ENCODE results near the gene TRAK1.
"Not testable (repeated sequence)": the region's sequence is repeated elsewhere in the genome, so short reads cannot be mapped to it uniquely, and the experiment has no call there.

TRAK1 gene, protein sequence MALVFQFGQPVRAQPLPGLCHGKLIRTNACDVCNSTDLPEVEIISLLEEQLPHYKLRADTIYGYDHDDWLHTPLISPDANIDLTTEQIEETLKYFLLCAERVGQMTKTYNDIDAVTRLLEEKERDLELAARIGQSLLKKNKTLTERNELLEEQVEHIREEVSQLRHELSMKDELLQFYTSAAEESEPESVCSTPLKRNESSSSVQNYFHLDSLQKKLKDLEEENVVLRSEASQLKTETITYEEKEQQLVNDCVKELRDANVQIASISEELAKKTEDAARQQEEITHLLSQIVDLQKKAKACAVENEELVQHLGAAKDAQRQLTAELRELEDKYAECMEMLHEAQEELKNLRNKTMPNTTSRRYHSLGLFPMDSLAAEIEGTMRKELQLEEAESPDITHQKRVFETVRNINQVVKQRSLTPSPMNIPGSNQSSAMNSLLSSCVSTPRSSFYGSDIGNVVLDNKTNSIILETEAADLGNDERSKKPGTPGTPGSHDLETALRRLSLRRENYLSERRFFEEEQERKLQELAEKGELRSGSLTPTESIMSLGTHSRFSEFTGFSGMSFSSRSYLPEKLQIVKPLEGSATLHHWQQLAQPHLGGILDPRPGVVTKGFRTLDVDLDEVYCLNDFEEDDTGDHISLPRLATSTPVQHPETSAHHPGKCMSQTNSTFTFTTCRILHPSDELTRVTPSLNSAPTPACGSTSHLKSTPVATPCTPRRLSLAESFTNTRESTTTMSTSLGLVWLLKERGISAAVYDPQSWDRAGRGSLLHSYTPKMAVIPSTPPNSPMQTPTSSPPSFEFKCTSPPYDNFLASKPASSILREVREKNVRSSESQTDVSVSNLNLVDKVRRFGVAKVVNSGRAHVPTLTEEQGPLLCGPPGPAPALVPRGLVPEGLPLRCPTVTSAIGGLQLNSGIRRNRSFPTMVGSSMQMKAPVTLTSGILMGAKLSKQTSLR

DNA sequence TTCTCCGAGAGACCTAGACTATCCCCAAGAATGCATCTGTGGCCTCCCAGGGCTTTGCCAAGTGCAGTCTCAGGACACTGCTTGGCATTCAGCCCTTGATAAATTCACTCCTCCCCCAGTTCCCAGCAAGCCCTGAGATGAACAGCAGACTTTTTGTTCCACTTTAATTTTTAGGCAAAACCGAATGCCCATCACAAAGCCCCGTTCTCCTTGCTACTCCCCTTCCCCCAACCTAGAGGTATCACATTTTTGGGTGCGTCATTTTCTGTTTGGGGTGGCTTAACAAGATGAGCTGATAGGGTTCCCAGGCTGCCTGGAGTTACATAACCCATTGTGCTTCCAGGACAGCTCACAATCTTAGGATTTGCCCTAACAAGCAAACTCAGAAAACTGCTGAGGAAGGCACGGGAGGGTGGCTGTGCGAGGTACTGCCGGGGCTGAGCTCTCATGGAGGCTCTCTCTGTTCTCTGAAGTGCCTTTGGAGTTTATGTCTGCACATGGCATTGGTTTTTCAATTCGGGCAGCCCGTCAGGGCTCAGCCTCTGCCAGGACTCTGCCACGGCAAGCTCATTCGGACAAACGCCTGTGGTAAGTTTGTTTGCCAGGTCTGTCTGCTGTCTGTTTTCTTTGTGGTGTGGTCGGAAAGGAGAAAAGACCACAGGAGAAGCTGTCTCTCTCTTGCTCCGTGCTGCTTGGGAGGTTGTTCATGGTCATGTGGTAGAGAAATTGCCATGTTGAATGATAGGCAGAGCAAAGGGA is at the start of gene TRAK1:
Gene TRAK1 (plus strand): TSS at position 385 of the 759 bp plus-strand sequence. CDS start 113 bp downstream, at position 498.
- DNase-seq (ENCODE audit: low read depth in 1 of 2, low spot score in 1 of 2): no peak

DNA sequence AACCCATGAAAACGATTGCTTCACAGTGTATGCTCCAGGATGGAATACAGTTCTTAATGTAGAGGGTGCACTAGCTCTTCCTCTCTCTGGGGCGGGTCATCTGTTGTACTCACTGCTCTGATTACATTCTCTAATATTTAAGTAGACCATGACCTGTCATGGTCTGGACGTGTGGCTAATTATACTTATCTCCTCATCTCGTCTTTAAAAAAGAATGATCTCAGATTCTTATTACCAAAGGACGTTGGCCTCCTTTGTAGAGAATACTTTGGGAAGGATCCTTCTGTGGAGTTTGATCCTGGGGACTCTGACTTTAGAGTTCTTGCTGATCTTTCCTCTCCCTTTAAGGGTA is 48.4 kb upstream of the TRAK1 start:
- DNase-seq (ENCODE audit: low read depth in 1 of 2, low spot score in 1 of 2): no peak

DNA sequence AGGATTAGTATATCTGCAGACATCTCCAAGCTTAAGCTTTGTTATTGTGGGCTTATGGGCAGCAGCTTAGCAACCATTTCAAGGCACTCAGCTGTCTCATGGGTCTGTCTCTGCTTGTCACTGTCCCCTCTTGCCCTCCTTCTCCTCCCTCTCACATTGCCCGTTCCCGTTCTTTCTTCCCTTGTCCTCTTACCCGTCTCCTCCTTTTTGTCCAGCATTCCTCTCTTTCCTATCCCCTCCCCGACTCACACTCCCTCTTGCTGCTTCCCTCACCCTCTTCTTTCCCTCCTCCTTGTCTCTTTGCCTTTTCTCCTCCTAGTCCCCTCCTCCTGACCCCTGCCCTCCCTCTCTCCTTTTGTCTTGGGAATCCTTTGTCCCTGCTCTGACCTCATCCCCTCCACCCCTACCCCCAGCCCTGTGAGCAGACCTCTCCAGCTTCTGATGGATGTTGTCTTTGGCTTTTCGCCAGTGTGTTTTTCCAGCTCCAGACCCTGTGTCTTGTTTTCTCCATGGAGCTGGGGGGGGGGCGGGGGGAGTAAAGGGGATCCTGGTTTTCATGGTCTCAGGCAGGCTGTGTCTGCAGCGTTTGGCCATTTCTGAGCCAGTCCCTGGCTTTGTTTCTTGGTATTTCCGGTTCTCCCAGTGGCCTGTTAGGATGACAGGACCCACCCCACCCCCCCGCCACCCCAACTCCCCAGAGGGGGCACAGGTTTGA is 47.9 kb upstream of the TRAK1 start:
- no peak for DNase-seq (ENCODE audit: low read depth in 1 of 2, low spot score in 1 of 2)

DNA sequence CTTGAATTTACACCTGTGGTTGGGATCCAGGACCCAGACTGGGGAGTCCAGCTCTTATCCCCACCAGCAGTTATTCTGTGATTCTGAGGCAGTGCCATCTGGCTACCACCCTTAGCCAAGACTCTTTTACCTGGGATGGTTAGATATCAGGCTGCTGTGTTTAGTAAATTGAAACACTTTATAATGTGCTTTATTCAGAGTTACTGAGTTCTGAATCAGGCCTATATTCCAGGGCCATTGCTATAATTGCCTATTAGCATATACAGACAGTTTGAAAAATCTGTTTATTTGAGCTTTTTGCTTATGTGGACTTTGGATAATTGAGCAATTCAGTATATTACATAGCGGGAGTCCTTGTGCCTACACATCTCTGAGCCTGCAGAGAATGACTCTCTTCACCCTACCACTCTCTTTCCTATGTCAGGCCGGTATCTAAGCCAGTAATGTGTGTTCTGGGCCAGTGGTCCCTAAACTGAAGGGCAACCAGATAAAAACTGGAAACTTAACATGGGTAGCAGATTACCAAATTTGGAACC is 45.4 kb upstream of the TRAK1 start:
- no peak for DNase-seq (ENCODE audit: low read depth in 1 of 2, low spot score in 1 of 2)

DNA sequence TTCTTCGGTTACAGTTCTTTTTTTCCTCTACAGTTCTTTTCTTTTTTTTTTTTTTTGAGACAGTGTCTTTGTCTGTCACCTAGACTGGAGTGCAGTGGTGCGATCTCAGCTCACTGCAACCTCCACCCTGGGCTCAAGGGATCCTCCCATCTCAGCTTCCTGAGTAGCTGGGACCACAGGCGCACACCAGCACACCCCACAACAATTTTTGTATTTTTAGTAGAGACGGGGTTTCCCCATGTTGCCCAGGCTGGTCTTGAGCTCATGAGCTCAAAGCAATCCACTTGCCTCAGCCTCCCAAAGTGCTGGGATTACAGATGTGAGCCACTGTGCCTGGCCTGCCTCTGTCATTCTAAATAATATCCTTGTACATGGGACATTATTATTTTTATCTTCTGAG is 42.6 kb upstream of the TRAK1 start:
- not testable (repeated sequence) for DNase-seq (ENCODE audit: low read depth in 1 of 2, low spot score in 1 of 2)

DNA sequence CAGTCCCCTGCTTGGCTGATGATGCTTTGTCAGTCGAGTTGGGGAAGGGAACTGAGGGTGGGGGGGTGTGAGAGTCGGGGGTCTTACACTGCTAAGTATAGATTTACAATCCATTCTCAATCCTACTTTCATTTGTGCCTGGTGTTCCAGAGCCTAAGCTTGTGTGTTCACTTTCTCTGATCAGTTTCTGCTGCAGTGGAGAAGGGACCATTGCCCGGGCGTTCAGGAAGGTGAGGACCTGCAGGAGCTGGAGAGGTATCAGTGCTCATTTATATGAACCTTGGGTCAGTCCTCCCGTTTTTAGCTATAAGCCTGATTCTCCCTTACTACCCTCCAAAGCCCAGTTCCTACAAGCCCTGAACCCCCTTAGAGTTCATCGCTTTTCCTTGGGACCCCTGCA is 41.0 kb upstream of the TRAK1 start:
- no peak for DNase-seq (ENCODE audit: low read depth in 1 of 2, low spot score in 1 of 2)

DNA sequence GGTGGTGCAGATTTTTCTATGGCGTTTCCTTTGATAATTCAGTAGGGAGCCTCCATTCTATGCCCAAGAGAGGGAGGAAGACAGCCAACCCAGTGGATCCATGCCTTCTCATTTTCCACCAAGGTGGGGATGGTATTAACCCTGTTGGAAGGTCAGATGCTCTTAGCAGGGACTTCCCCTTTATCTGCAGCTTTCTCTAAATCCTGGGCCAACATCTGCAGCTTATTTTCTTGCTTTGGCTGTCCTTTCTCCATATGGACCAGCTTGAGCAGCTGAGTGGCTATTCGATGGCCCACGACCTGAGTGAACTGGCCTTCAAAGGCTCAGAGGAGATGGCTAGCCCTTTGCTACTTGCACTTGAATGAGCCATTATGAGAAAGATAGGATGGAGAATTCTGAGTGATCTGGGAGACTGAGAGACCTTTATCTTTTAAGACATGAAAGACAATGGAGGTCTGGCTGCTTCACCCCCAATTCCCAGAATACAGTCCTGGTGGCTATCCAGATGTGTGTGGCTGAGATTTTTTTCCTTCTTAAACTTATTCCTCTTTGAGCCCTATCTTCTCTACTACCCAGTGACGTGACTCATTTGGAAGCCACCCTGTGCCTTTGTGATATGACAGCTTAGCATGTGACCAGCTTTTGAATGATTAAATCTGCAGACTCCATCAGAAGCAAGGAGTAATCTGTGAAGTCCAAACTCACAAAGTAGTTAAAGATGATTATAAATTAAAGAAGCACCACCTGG is 39.6 kb upstream of the TRAK1 start:
- no peak for DNase-seq (ENCODE audit: low read depth in 1 of 2, low spot score in 1 of 2)

DNA sequence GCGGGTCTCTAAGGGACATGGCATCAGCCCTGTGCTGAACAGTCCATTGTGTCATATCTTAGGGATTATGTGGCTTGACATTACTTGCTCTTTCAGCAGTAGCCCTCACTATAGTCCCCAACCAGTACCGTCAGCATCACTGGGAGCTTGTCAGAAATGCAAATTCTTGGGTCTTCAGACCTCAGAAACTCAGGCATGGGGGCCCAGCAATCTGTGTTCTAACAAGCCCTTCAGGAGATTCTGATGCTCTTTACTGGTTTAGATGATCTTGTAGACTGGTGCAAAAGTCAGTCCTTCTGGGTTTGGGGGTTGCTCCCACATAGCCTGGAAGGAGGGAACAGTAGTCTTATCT is 39.0 kb upstream of the TRAK1 start:
- no peak for DNase-seq (ENCODE audit: low read depth in 1 of 2, low spot score in 1 of 2)

DNA sequence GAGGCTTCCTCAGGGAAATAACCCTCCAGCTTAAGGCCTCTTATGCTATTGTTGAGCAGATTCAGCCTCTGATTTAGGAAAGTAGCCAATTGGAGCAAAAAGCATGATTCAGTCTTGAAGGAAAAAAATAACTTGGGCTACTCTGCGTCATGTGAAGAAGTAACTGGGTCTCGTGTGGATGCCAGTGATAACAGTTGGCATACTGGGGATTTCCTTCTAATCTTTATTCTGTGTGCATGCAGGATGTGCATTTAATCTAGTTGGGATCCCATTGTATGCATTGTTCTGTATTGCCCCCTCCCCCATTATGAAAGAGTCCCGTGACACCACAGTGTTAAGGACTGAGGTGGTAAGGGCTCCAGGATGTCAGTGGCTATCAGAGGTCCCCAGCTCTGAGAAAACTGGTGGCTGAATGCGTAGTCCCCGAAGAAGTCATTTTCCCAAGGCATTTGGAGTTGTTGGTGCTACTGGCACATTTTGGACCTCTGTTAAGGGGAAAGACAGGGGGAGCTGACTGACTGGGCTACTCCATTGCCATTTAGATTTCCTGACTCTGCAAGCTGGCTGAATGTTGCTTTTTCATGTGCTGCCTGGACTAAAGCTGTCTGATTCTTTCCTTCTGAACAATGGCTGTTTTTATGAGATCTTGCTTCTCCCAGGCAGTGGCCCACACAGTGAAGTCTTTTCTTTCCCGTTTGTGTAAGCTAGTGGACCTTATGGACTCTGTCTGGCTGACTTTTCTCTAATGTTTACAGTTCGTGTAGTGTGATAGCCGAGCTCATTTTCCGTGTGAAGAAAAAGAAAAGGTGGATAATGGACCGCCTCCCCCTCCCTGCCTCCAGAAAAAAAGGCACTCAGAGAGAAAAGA is 38.4 kb upstream of the TRAK1 start:
- DNase-seq (ENCODE audit: low read depth in 1 of 2, low spot score in 1 of 2): no peak

DNA sequence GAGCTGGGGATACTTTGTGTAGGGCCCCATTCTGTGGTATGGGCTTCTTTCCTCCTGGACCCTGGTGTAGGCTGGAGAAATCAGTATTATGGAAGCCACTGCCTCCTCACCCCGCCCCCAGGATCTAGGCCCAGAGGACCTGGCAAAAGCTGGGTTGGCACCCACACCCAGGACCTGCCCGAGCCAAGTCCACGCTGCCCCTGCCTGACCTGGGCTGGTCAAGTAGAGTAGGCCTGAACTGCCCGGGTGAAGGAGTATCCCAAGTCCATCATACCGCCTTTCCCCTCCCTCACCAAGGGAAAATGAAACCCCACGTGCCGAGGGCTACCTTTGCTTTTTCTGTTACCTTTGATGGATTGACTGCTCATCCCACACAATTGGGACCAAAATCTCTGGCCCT is 37.7 kb upstream of the TRAK1 start:
- DNase-seq (ENCODE audit: low read depth in 1 of 2, low spot score in 1 of 2): no peak

DNA sequence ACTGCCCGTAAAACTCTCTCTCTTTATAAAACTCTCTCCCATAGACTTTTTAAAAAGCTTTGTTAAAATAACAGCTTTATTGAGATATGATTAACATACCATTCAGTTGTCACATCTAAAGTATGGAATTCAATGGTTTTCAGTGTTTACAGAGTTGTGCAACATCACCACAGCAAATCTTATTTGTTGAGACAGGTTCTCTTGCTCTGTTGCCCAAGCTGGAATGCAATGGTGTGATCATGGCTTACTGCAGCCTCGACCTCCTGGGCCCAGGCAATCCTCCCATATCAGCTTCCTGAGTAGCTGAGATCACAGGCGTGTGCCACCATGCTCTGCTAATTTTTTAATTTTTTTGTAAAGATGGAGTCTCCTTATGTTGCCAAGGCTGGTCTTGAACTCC is 35.9 kb upstream of the TRAK1 start:
- DNase-seq (ENCODE audit: low read depth in 1 of 2, low spot score in 1 of 2): no peak

DNA sequence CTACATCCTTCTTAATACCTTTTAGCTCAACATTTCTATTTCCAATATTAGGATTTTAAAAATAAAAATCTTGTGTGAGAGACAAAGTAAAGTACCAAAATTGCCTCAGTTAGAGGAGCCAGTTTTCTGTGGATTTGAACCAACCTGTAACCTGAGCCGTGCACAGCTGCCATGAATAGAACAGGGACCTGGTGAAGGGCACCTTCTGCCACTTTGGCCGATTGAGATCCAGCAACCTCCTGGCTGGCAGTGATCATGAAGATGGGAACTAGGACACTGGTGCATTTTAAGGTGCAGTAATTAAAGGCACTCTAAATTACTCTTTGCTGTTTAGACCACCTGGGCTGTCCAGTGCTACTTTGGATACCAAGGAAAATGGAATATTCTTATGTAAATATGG is 34.3 kb upstream of the TRAK1 start:
- DNase-seq (ENCODE audit: low read depth in 1 of 2, low spot score in 1 of 2): no peak

DNA sequence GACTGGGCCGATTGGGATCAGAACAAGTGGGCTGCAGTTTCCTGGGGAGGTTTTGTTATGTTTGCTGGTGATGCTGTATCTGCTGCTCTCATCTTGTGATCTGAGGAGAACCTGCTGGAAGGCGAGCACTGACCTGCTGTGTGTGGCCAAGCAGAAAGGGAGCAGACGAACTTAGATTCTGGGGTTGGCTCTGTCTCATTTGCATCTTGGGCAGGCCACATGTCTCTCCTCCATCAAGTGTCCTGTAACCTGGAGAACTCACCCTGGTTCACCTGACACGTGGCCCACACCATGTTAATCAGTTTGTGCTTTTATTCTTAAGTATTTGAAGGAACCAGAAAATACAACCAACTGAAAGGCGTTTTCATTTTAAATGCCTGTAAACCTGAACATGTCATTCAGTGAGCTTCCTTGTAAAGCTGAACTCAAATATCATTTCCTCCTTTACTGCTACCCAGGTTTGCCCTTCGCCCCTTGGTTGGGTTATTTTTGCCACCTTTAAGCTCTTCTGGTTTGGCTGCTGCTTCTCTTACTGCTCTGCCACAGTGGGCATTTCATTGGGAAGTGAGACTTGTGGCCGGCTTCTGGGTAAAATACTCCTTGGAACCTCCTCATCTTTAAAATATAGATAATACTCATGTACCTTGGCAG is 33.5 kb upstream of the TRAK1 start:
- no peak for DNase-seq (ENCODE audit: low read depth in 1 of 2, low spot score in 1 of 2)

DNA sequence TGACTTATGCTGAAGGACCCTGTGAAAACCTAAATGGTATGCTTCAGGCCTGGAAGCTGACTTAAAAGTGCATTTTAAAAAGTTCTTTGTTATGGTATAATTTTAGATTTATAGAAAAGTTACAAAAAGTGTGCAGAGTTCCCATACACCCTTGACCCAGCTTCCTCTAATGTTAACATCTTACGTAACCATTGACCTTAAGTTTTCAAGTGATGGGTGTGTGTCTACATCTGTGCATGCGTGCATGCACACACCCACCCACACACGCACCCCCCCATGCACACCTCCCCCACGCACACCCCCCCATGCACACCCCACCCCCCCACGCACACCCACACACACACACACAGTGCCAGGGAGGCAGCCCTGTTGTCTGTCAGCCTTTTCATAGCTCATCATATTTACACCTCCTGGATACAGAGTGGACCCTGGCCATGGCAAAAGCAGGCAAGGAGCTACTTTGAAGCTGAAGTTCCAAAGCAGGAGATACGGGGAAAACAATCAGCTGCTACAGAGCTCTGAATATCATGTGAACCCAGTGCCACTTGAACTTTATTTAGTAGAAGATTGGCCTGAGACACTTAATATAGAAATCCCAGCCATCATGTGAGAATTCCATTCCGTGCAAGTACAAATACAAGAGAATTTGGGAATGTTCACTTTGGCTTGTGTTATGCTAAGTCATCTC is 30.0 kb upstream of the TRAK1 start:
- DNase-seq (ENCODE audit: low read depth in 1 of 2, low spot score in 1 of 2): no peak

DNA sequence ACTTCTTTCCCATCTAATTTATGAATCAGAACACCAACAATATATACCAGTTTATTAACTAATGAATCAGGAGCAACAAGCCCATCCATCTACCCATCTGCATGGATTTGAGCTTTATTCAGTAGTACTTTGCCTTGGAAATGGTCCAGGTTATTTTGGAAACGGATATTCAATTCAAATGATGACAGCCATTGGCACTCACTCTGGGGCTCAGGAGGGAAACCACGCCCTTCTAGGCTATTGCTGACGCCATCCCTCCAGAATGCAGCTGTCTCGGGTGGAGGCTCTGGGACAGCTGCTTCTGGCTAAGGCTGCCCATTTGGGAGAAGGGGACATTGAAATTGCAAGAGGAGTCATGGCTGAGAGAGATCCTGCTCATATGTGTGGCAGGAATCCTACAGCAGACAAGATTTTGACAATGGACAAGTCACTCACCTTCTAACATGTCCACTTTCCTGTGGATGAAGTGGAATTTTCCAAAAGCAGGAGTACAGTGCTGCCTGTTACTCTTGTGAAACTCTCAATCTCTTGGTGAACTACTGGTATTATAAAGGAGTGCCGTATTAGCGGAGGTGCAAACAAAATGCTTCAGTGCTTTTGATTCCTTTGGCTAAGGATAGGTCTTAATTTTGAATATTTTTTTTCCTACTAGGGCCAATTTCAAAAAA is 29.3 kb upstream of the TRAK1 start:
- no peak for DNase-seq (ENCODE audit: low read depth in 1 of 2, low spot score in 1 of 2)

DNA sequence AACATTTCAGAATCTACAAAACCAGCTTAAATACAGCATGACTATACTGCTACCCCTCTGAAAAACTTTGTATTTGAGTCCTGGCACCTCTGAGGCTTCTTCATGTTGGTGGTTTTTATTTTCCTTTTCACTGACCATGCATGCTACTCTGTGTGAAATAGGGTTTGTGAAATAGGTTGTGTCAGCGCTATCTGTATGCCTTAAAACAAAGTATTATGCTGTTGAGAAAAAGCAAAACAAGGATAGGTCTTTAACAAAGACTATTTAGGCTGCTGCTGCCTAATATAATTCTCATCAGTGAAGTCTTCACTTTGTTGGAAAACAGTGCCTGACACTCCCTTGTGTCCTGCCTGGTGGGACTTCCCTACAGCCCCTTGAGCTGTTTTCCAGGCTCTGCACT is 28.7 kb upstream of the TRAK1 start:
- no peak for DNase-seq (ENCODE audit: low read depth in 1 of 2, low spot score in 1 of 2)

DNA sequence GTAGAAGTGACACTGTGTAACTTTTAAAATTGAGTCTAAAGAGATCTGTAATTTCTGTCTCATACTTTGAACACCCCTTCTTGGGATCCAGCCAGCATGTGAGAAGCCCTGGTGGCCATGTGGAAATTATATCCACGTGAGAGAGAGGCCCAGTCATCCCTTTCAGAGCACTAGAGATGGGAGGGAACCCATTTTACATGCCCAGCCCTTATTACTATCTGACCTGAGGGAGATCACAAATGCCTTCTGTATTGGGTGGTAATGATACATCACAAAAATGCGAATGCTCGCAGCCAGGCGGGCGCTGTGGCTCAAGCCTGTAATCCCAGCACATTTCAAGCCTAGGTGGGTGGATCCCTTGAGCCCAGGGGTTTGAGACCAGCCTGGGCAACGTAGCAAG is 27.3 kb upstream of the TRAK1 start:
- no peak for DNase-seq (ENCODE audit: low read depth in 1 of 2, low spot score in 1 of 2)
